Neural cell (in vitro differentiated cells): ENCODE data around the gene MCM7. TPM values are rescaled to one million over a fixed set of nuclear protein-coding genes. Genes with fewer than 3 reads are reported as not detected.

Experiments
- H2AFZ ChIP-seq: fragments of 200-600, 300-800 bp; sonication (generic), shearing (Covaris generic); 2 replicates; pipeline ENCODE4 v1.6.0; 2014; ENCODE audit warnings: low read depth, mild to moderate bottlenecking, antibody characterized with exemption, low read length, moderate library complexity
- H3F3A ChIP-seq: fragments of 200-600 bp; shearing (Covaris generic); 2 replicates; pipeline ENCODE4 v1.6.1; 2016; ENCODE audit warnings: mild to moderate bottlenecking, moderate library complexity, mixed read lengths, antibody characterized with exemption, low read length; ENCODE audit not compliant: insufficient read depth, poor library complexity, severe bottlenecking
- H3K27ac ChIP-seq: fragments of 200-600, 300-800 bp; sonication (generic), shearing (Covaris generic); 2 replicates; pipeline ENCODE4 v1.5.1; 2014; ENCODE audit warnings: mild to moderate bottlenecking, low read length, moderate library complexity
- H3K27me3 ChIP-seq: fragments of 300-800, 200-600 bp; sonication (generic), shearing (Covaris generic); 2 replicates; pipeline ENCODE4 v1.6.0; 2014; ENCODE audit warnings: mild to moderate bottlenecking, low read depth, low read length, moderate library complexity; ENCODE audit not compliant: insufficient read depth
- H3K36me3 ChIP-seq: fragments of 300-800, 200-600 bp; sonication (generic), shearing (Covaris generic); 2 replicates; pipeline ENCODE4 v1.5.1; 2014; ENCODE audit warnings: mild to moderate bottlenecking, antibody characterized with exemption, low read length, moderate library complexity; ENCODE audit not compliant: insufficient read depth
- H3K4me2 ChIP-seq: fragments of 300-800, 200-600 bp; sonication (generic), shearing (Covaris generic); 2 replicates; pipeline ENCODE4 v1.6.0; 2014; ENCODE audit warnings: mild to moderate bottlenecking, low read length
- H3K4me3 ChIP-seq: fragments of 300-800, 200-600 bp; sonication (generic), shearing (Covaris generic); 2 replicates; pipeline ENCODE4 v1.5.1; 2014; ENCODE audit warnings: mild to moderate bottlenecking, low read length, moderate library complexity
- H3K79me2 ChIP-seq: fragments of 200-600 bp; shearing (Covaris generic); replicated peaks from 2 replicates; pipeline ENCODE4 v1.6.0; 2014; ENCODE audit warnings: mild to moderate bottlenecking, low read length, moderate library complexity; ENCODE audit not compliant: insufficient read depth
- H3K9ac ChIP-seq: fragments of 300-800, 200-600 bp; sonication (generic), shearing (Covaris generic); 2 replicates; pipeline ENCODE4 v1.6.1; 2016; ENCODE audit warnings: mild to moderate bottlenecking, low read length, mixed read lengths
- H3K9me2 ChIP-seq: fragments of 200-600 bp; shearing (Covaris generic); 2 replicates; pipeline ENCODE4 v1.6.1; 2016; ENCODE audit warnings: mild to moderate bottlenecking, low read length, mixed read lengths; ENCODE audit not compliant: insufficient read depth
- H3K9me3 ChIP-seq: fragments of 200-600, 300-800 bp; sonication (generic), shearing (Covaris generic); 2 replicates; pipeline ENCODE4 v1.6.1; 2016; ENCODE audit warnings: mild to moderate bottlenecking, mixed run types, low read length, moderate library complexity, mixed read lengths
- H4K20me1 ChIP-seq: fragments of 200-600 bp; shearing (Covaris generic); 2 replicates; pipeline ENCODE4 v1.6.1; 2016; ENCODE audit warnings: mild to moderate bottlenecking, mixed run types; ENCODE audit not compliant: insufficient read depth
- CTCF ChIP-seq: fragments of 450-650 bp; IDR thresholded peaks from 2 replicates; pipeline ENCODE4 v1.5.1; 2014; ENCODE audit warnings: antibody characterized with exemption, mild to moderate bottlenecking, moderate library complexity; ENCODE audit not compliant: poor library complexity, severe bottlenecking
- EP300 ChIP-seq: fragments of 450-650 bp; conservative IDR thresholded peaks from 2 replicates; pipeline ENCODE4 v1.6.1; 2014; ENCODE audit warnings: antibody characterized with exemption, mild to moderate bottlenecking, moderate library complexity; ENCODE audit not compliant: poor library complexity, severe bottlenecking
- EZH2 ChIP-seq: fragments of 200-600, 300-800 bp; shearing (Covaris generic), sonication (generic); IDR thresholded peaks from 2 replicates; pipeline ENCODE4 v1.6.1; 2014; ENCODE audit warnings: antibody characterized with exemption, low read length, borderline replicate concordance, mild to moderate bottlenecking; ENCODE audit not compliant: insufficient read depth, poor library complexity, severe bottlenecking
- MXI1 ChIP-seq: fragments of 450-650 bp; conservative IDR thresholded peaks from 2 replicates; pipeline ENCODE4 v1.6.1; 2014; ENCODE audit warnings: antibody characterized with exemption, mild to moderate bottlenecking; ENCODE audit not compliant: poor library complexity, severe bottlenecking
- POLR2AphosphoS5 ChIP-seq: IDR thresholded peaks from 2 replicates; pipeline ENCODE4 v1.6.1; 2012
- RAD21 ChIP-seq: fragments of 450-650 bp; conservative IDR thresholded peaks from 2 replicates; pipeline ENCODE4 v1.6.1; 2014; ENCODE audit warnings: antibody characterized with exemption, mild to moderate bottlenecking, moderate library complexity
- REST ChIP-seq: IDR thresholded peaks from 2 replicates; pipeline ENCODE4 v1.6.1; 2012; ENCODE audit warnings: borderline replicate concordance
- SMC3 ChIP-seq: fragments of 450-650 bp; conservative IDR thresholded peaks from 2 replicates; pipeline ENCODE4 v1.6.1; 2014; ENCODE audit warnings: antibody characterized with exemption, mild to moderate bottlenecking, moderate library complexity; ENCODE audit not compliant: poor library complexity
- TAF1 ChIP-seq: IDR thresholded peaks from 2 replicates; pipeline ENCODE4 v1.6.1; 2012; ENCODE audit warnings: low read depth
- polyA plus RNA-seq: library from polyadenylated mRNA; depleted of rRNA; stranded (reverse); fragments of >200 nt; gene quantifications from 2 replicates; pipeline ENCODE4 v1.2.3, GENCODE V29; 2014

MCM7 gene
- polyA plus RNA-seq, 1 donor from 2014 or later, result 146 TPM

- Histone ChIP-seq H3K79me2 (peaks cover 4% of the 10 kb centered on the region), H3K4me2 (peak overlapping the region; percentile 66), H3K27ac (peak overlapping the region; percentile 83), H2AFZ (peak overlapping the region; percentile 54), H4K20me1 (no peaks in the 10 kb centered on the region), H3K4me3 (peak overlapping the region; percentile 90), H3K9ac (peak overlapping the region; percentile 82), H3K36me3 (no peaks in the 10 kb centered on the region), H3K9me3 (no peaks in the 10 kb centered on the region), H3K9me2 (no peaks in the 10 kb centered on the region), H3F3A (no peaks in the 10 kb centered on the region), H3K27me3 (no peaks in the 10 kb centered on the region)
- TF ChIP-seq CTCF, result no peak
- no peak for TF ChIP-seq TAF1
- TF ChIP-seq SMC3, result no peak
- TF ChIP-seq RAD21, result no peak
- TF ChIP-seq EZH2, result no peak
- TF ChIP-seq POLR2AphosphoS5, result no peak
- no peak for TF ChIP-seq REST
- no peak for TF ChIP-seq MXI1
- no peak for TF ChIP-seq EP300
These were observed 13.0 kb downstream of the MCM7 start for GRCh38 chr7:100088095-100088620.

DNA sequence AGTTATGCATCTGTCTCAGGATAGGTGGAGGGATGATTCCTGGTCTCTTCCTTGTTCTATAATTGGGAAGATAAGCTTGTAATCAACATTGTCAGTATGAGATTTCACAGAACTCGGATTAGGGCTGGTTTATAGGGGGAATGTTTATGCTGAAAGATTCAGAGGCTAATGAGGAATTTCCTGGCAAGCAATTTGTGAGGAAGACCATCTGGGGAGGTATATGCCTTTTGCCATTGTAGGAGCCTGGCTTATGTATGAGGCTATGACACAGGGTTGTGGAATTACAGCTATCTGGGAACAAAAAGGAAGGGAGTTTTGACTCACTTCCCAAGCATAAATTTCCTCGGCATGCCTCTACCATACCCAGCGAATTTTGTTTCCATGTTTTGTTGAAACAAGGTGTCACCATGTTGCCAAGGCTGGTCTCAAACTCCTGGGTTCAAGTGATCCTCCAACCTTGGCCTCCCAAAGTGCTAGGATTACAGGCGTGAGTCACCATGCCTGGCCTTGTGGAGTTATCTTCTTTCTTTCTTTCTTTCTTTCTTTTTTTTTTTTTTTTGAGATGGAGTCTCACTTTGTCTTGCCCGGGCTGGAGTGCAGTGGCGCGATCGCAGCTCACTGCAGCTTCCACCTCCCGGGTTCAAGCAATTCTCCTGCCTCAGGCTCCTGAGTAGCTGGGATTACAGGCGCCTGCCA lies 14.0 kb downstream of the MCM7 start:
- Histone ChIP-seq H3K27ac (no peak overlapping the region), H3K9ac (no peak overlapping the region), H3K27me3 (no peaks in the 10 kb centered on the region), H2AFZ (no peak overlapping the region), H3K4me3 (no peak overlapping the region), H3K9me3 (no peaks in the 10 kb centered on the region), H4K20me1 (no peaks in the 10 kb centered on the region), H3K9me2 (no peaks in the 10 kb centered on the region), H3K36me3 (no peaks in the 10 kb centered on the region), H3K4me2 (no peak overlapping the region), H3F3A (no peaks in the 10 kb centered on the region), H3K79me2 (peaks cover 4% of the 10 kb centered on the region)
- no peak for TF ChIP-seq RAD21
